Ureter (tissue), 1 donor: ENCODE data around the gene ST6GALNAC1. TPM values are rescaled to one million over a fixed set of nuclear protein-coding genes. Genes with fewer than 3 reads are reported as not detected.

ENCODE experiments used
- DNase-seq: peaks from one replicate; pipeline ENCODE4 v3.0.0-alpha.2; 2020; ENCODE audit warnings: low spot score
- total RNA-seq: library from RNA; stranded (reverse); gene quantifications from one replicate; pipeline ENCODE4 v1.2.4, GENCODE V29; 2023
- donor health status: DM: yes; HTN: yes; CAD: no.

Gene ST6GALNAC1
- 11.3 TPM for total RNA-seq

GRCh38 chr17:76643553-76644148 is at the start of gene ST6GALNAC1:
ST6GALNAC1 (minus strand) TSS chr17:76643757; CDS start chr17:76643638, 119 bp downstream.
- peak; percentile 67 for DNase-seq

GRCh38 chr17:76691379-76692191 is 48.0 kb upstream of the ST6GALNAC1 start:
- no peak for DNase-seq

GRCh38 chr17:76690596-76691280 is 47.2 kb upstream of the ST6GALNAC1 start:
- DNase-seq = no peak

- no peak for DNase-seq
Measured at GRCh38 chr17:76689859-76690258, 46.3 kb upstream of the ST6GALNAC1 start.

GRCh38 chr17:76688165-76688622 is 44.6 kb upstream of the ST6GALNAC1 start:
- DNase-seq = no peak

- DNase-seq = no peak
Measured at GRCh38 chr17:76687298-76688164, 44.0 kb upstream of the ST6GALNAC1 start.

GRCh38 chr17:76686538-76687297 is 43.2 kb upstream of the ST6GALNAC1 start:
- no peak for DNase-seq

GRCh38 chr17:76685846-76686245 is 42.3 kb upstream of the ST6GALNAC1 start:
- no peak for DNase-seq

GRCh38 chr17:76685366-76685765 is 41.8 kb upstream of the ST6GALNAC1 start:
- DNase-seq = no peak

GRCh38 chr17:76684756-76685155 is 41.2 kb upstream of the ST6GALNAC1 start:
- DNase-seq = no peak

GRCh38 chr17:76683921-76684745 is 40.6 kb upstream of the ST6GALNAC1 start:
- no peak for DNase-seq

GRCh38 chr17:76683011-76683755 is 39.6 kb upstream of the ST6GALNAC1 start:
- DNase-seq = no peak

GRCh38 chr17:76682296-76682695 is 38.7 kb upstream of the ST6GALNAC1 start:
- no peak for DNase-seq

- peak; percentile 79 for DNase-seq
Measured at GRCh38 chr17:76681222-76682137, 37.9 kb upstream of the ST6GALNAC1 start.

- no peak for DNase-seq
Measured at GRCh38 chr17:76679239-76679638, 35.7 kb upstream of the ST6GALNAC1 start.

GRCh38 chr17:76678330-76678729 is 34.8 kb upstream of the ST6GALNAC1 start:
- DNase-seq = no peak

GRCh38 chr17:76677406-76677805 is 33.8 kb upstream of the ST6GALNAC1 start:
- DNase-seq = no peak

- DNase-seq = no peak
Measured at GRCh38 chr17:76676629-76677028, 33.1 kb upstream of the ST6GALNAC1 start.
